Measurements from ENCODE around the gene GDPD4.

GRCh38 chr11:77294040-77294439, 7.4 kb downstream of the GDPD4 start:
- TF ChIP-seq REST (IDR thresholded peaks at IDR 0.05; ENCODE audit: insufficient read depth in 1 of 2, low read depth in 2 of 2, low read length in 1 of 2) (no peak), POLR2AphosphoS5 (IDR thresholded peaks at IDR 0.05; ENCODE audit: low read depth, low read length) (no peak), CTCF (IDR thresholded peaks at IDR 0.05) (no peak)
